ENCODE data around the gene SORL1.

SORL1 gene

DNA sequence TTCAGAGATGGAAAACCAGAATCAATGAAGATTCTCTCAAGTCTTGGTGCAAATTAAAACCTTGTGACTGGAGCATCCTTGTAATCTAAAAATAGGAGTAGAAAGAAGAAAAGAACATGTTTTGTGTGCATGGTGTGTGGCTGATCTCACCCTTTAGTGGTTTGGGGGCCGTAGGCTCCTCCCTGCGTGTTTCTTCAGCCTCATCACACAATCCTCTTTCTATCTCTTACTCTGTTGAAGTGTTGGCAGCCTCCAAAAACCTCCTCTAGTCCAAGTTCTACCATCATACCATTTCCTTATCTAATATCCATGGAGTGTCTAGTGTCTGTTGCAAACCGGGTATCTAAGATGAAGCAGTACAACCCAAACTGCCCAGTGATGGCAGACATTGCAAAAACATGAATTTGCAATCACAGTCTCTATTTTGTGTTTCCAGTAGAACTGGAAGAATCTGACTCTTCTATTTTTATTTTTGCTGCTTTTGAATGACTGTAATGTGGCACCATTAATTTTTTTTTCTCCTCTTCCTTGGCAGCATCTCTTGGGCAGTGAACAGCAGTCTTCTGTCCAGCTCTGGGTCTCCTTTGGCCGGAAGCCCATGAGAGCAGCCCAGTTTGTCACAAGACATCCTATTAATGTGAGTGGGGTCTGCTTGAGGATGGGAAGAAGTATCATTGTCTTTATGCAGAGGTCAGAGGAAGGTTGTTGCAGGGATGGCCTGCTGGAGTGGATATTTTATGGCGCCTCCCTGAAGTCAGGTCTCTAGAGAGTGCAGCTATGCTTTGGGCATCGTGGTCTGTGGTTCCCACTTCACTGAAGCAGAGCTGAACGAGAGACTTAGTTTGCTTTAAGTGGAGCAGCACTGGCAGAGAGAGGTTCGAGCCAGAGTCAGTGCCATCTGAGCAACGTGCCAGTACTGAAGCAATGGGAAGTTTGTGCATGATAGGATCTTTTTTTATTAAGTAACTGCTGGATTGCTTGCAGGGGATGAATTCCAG, 60.7 kb downstream of the SORL1 start:
- no peak for DNase-seq

DNA sequence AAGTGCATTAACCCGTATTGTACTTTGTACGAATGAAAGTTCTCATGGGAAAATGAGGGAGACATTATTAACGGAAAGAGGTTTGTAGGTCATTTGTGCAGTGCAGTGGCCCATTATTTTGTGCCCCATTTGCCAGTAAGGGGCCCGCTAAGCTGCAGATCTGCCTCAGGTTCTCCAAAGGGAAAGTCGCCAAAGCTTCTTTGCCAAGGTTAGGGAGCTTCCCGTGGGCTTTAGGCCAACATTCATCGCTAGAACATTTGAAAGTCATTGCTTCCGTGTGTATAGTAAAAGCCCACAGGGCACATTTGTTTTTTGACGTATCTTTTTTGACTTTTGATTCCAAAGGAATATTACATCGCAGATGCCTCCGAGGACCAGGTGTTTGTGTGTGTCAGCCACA, 61.7 kb downstream of the SORL1 start:
- DNase-seq, result no peak

DNA sequence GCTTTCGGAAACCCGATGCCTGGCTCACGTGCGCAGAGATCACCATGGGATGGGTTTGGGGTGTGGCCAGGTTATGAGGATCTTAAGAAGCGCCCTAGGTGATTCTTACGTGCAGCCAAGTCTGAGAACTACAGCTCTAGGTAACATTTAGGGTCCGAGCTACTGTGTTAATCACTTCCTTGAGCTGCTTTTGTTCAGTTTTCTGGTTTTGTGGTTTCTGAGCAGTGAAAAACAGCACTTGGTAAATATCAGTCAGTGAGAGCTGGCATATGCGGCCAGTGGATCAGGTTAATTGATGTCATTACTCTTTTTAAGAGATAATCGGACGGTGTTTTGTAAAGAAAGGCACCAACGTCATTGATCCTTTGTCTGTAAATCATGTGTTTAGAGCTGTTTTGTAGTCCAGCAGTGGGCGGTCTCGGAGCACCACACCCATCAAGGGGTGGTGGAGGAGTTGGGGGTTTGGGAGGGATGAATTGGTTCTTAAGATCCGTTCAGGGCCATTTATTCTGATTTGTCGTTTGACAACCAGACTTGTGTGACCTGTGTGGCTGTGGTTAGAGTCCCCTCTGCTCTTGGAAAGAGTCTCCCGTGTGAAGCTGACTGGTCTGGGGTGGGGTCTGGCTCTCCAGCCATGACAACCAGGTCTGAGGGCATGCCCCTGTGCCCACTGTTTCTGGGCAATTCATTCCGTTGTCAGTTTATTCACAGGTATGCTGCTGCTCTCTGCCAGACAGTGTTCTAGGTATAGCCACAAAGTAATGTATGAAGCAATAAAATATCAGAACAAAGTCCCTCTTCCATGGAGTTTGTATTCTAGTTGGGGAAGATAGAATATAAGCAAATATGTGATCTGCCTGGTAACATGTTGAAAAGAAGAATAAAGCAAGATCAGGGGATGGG, 62.6 kb downstream of the SORL1 start:
- DNase-seq, result no peak

DNA sequence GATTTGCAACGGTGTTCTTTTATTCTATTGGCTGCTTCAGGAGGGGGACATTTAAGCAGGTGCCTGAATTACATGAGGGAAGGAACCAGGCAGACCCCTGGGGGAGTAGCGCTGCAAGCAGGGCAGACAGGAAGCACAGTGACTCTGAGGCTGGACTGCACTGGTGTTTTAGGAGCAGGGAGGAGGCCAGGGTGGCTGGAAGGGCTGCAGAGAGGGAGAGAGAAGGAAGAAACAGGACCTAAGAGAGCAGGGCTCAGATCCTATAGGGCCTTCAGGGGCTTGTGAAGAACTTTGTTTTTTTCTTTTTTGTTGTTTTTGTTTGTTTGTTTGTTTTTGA, 63.2 kb downstream of the SORL1 start:
- DNase-seq, result no peak

DNA sequence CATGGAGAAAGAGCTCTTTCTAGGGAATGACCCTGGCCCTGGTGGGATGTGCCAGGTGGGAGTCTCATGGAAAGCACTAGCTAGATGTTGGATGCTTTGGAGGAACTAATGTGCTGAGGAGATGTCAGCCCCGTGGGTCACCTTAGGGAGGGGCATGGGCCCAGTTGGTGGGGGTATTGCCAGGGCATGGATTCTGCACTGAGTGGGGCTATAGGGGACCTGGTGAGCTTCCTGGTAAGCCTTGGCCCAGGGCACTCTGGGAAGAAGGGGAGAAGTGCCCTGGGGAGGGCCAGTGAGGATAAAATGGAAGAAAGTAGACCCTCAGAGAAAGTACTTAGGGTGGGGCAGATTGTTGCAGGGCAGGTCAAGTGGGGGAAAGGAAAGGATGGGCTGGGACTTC, 65.9 kb downstream of the SORL1 start:
- DNase-seq, result no peak

DNA sequence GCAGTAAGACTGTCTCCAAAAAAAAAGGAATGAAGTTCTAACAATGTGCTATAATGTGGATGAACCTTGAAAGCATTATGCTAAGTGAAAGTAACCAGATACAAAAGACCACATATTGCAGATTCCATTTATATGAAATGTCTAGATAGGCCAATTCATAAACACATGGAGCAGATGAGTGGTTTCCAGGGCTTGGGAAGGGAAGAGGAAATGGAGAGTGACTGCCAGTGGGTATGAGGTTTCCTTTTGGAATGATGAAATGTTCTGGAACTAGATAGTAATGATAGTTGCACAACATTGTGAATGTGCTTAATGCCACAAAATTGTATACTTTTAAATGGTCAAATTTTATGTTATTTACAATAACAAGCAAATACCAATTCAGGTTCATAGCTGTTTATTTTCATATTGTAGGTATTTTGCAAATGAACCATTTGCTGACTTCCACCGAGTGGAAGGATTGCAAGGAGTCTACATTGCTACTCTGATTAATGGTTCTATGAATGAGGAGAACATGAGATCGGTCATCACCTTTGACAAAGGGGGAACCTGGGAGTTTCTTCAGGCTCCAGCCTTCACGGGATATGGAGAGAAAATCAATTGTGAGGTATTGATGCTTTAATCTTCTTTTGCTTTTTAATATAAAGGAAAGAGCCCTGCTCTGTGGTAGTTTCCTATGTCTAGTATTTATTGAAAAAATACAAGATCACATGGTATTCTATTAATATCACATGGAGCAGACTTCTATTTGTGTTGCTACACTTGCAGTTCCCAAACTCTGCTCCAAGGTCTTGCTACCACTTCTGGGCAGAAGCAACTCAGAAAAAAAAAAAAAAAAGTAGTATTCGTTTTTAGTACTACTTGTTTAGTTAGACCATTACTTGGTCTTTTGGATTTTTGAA, 68.4 kb downstream of the SORL1 start:
- no peak for DNase-seq

DNA sequence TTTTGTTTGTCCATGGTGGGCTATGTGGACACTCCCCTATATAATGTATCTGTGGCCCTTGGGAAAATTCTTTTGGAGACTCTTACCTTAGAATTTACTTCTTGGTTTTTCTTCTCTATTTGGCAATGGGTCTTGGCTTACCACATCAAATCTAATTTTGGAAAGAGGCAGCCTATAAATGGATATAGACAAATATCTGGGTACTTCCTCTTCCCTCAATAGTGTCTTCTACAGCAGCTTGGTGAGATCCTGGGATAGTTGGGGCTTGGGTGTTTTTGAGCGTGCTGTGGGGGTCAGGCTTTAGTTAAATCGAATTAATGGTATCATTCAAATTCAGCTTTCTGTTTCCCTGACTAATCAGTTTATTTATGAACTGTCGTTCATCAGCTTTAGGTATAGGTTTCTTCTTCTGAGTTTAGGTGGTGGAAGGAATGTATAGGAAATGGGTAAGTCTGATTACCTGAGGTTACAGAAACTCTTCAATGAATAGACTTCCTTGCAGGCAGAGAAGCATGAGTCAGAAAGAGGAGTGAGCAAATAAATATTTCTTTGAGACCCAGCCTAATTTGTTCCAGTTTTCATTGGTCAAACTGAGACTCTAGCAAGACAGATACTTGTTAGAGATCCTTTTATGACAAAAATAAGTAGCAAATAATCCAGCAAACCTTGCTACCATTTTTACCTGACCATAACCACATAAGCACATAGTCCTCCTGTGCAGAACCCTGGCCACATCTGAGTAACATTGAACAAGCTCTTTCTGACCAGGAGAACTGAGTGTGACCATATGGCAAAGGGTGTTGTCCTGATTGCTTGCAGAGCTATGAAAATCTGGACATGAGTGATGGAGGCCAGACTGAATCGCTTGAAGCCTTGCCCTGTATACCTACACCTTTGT, 69.3 kb downstream of the SORL1 start:
- DNase-seq, result no peak

DNA sequence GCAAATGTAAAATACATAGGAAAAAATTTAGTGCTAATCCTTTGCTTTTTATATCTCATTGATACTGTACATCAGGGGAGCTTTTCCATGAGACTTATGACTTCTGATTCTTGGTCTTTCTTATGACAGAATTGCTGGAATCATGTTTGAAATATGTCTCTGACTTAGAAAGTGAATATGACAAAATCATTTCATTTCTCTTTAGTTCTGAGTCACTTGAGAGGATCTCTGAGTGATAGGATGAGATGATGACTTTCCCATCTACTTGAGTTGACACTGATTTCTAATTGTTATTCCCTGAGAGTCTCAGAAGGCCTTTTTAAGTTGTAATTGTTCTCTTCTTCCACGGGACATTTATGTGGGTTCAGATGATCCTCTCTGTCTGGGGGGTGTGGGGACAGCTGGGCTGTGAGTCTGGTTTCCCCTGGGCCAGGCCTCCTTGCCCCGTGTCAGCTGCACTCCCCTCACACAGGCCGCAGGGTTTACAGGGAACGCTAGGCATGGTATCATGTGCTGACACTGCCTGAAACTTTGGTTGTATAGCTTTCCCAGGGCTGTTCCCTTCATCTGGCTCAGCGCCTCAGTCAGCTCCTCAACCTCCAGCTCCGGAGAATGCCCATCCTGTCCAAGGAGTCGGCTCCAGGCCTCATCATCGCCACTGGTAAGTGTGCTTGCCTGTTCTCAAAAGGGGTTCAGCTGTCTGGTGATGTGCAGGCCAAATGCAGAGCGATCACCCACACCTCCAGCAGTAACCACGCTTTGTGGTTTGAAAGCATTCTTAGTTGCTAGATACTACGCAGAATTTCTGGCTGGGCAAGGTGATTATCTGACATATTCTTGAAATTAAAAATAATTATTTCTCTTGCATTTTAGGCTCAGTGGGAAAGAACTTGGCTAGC, 70.2 kb downstream of the SORL1 start:
- no peak for DNase-seq

DNA sequence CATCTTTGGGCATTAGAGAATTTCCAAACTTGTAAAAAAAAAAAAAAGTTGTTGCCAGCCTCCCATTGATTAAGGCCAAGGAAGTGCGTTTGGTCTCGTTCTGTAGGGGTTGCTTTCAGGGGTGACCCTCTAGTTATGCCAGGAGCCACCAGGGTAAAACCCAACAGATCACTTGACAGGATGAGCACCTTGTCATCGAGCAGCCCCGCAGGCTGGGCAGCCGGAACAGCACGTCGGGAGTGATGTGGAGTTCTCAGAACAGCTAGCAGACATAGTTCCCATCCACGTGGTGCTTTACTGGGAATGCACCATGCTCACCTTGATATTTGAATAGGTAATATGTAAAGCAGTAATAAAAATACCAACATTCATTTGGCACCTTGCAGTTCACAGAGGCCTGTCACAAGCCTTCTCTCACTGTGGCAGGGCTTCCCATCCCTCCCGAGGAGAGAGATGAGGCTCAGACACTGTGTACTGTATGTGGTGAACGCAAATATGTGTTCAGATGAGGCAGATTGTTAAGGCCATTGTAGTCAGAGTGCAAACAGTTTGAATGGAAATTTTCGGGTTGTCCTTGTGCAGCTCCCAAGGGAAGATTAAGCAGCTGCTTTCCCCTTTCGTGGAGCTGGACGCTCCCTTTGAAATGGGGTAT, 71.6 kb downstream of the SORL1 start:
- DNase-seq, result no peak

DNA sequence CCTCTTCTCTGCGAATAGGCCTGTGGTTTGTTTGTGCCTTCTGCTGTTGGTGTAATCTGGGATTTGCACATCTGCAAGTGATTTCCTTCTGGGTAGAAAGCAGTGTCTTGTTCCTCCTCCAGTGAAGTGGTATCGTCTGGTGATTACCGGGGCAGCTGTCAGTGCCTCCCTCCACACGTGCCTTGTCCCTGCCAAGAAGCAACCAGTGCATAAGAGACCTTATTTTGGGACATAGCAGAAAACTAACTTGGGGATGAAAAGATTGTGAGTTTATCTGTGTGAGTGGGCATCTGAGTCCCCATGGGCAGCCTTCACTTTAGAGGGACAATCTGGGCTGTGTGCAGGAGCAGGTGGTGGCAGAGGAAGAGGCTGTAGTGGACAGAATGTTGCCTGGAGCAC, 72.1 kb downstream of the SORL1 start:
- DNase-seq, result peak; percentile 83

DNA sequence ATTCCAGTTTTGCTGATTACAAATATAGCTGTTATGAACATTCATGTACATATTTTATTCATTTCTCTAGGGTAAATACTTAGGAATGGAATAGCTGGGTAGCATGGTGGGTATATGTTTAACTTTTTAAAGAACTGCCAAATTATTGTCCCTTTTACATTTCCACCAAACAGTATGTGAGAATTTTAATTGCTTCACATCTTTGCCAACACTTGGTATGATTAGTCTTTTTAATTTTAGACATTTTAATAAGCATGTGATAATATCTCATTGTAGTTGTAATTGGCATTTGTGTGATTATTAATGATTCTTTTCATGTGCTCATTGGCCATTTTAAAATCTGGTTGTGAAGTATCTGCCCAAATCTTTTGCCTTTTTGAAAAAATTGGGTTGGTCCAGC, 73.3 kb downstream of the SORL1 start:
- DNase-seq, result no peak

DNA sequence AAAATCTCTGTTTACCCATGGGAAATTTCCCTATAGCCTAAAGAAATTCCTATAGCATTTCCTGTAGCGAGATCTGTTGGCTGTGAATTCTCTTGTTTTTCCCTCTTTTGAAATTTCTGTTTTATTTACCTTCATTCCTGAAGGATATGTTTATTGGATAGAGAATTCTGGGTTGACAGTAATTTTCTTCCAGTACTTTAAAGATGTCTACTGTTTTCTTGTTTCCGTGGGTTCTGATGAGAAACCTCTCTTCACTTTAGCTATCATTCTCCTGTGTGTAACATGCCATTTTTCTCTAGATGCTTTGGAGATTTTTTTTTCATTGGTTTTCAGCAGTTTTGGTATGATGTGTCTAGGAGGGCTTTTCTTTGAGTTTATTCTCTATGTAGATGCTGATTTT, 78.1 kb downstream of the SORL1 start:
- no peak for DNase-seq

DNA sequence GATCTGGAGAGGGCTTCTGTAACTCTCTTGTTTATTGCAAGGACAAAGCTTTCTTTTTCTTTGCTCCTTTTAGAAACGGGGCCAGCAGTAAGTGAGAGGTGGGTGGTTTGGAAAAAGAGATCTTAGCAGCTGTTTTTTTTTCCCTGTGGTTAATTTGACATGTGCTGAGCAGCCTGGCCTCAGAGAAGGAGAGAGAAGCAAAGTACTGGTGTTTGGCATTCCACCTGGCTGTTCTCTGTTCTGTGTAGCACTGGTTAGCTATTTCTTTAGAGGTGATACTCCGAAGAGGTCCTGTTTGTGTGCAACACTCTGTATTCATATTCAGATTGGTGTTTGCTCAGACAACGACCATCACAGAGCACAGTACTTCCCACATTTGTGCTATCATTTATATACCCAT, 81.5 kb downstream of the SORL1 start:
- DNase-seq, result peak; percentile 81

DNA sequence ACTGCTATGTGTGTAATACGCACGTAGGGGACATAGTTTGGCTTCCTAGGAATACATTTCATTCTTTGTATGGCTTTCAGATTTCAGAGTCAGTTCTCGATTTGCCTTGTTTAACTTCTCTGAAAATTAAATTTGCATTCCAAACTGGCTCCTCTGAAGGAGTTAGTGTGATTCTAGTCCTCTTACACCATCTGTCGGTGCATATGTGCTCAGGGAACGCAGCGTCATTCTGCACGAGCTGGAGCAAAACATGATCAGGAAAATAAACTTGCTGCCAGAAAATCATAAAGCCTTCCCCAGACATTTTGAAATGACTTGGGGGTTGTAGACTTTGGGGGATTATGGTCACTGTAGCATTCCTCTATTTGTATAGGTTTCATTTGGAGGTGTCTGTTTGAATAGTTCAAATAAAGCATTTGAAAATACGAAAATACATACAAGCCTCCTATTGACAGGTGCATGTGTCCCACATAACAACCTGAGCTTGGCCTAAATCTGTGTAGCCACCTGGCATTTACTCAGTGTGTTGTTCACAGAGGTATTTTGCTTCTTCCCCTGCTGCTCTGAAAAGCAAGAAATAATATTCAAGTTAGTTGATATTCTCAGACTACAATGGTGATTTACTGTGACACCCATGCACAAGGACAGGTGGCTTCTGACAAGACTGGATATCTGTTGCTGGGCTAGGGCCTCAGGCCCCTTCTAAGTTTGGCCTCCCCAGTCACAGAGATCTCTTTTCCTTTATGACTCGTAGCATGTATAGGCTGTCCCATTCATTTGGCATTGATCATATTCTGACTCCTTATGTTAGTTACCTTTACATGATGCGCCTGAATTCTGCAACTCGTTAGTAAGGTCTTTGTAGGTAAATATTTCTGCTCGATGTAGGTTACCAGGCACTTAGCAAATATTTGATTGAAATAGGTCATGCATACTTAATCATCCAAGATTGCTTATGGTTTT, 82.3 kb downstream of the SORL1 start:
- peak; percentile 82 for DNase-seq

DNA sequence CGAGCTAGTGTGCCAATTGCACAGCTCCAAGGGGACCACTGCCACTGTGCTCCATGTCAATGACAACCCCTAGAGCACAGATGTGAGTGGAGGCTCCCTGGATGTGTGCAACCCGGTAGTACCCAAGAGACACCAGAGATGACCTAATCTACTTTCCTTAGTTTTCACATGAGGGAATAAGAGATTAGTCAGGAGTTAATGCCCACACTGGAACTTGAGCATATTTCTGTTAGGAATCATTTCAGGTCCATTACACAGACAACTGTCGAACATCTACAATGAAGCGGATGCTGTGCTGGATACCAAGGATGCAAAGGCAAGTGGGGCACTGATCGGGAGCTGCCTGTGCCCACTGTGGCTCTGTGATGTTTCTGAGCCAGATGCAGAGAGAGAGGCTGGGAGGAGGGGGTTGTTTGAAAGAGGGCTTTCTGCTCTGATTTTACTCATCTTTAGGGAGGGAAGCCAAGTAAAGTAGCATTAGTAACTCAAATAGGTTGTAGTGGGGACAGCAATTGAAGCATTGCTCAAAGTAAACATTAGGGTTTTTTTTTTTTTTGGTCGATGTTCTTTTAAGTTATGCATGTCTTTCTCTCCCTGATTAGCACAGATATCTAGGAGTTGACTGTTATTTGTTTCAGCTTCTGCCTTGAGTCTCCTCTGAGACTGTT, 83.1 kb downstream of the SORL1 start:
- peak; percentile 87 for DNase-seq

DNA sequence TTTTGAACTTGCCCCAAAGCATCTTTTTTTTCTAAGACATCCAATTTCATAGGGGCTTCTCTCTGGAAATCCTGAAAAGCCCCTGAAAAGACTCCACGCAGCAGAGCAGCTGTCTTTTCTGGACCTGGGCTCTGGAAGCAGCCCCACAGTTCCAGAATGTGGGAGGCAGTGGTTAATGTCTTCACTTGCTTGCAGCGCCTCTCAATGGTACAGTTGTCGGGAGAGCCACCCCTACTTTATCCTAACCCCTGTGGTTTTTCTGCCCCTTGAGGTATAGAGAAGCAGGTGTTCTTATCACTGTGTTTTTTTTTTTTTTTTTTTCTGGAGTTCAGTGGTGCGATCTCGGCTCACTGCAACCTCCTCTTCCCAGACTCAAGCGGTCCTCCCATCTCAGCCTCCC, 84.0 kb downstream of the SORL1 start:
- DNase-seq, result peak; percentile 32

DNA sequence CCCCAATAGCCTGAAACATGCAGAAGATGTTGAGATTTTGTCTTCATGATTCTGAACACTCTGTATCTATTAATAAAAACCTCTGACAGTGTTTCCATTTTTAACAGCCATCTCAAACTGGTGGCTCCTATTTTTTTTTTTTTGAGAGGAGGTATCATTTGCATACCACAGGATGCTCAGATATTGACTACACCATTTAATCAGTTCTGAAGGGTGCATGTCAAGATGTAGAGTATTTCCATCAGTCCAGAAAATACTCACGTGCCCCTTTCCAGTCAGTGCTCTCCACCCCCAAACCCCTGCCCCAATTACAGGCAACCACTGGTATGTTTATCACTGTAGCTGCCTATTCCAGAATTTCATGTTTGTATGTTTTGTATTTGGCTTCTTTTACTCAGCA, 85.9 kb downstream of the SORL1 start:
- DNase-seq, result no peak

DNA sequence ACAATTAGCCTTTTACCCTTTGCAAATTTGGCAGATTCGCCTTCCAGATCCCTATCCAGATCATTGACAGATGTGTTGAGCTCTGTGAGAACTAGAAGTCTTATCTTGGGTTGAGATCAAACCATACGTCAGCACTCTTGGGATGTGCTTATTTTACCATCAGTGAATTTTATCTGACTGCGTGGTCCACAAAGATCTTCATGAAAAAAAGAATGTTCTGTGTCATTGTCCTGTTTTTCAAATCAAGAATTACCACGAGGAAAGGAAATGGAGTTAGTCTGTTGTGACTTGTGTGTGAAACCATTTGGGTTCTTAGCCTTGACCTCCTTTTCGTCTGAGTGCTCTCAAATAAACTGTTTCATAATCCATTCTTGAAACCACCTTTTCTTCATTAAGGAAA, 86.9 kb downstream of the SORL1 start:
- no peak for DNase-seq

All from NCI-H2171 treated with DMSO at 0.1 percent for 48 hours (cell line).